SK-N-MC (cell line): Measurements from ENCODE around the gene ZDHHC19.
"Not testable (repeated sequence)": the region's sequence is repeated elsewhere in the genome, so short reads cannot be mapped to it uniquely, and the experiment has no call there.

Experiments
- DNase-seq: peaks from one replicate; pipeline ENCODE4 v3.0.0-alpha.2; 2011; ENCODE audit warnings: low read depth, low spot score
- H3K27ac ChIP-seq: fragments of 200-600 bp; sonication (generic); 2 replicates; pipeline ENCODE4 v1.5.1; 2016; ENCODE audit warnings: mixed run types
- H3K36me3 ChIP-seq: fragments of 200-600 bp; sonication (generic); 2 replicates; pipeline ENCODE4 v1.6.1; 2017; ENCODE audit warnings: antibody characterized with exemption, low read length, mixed read lengths; ENCODE audit not compliant: insufficient read depth
- H3K4me3 ChIP-seq: fragments of 200-600 bp; sonication (generic); 2 replicates; pipeline ENCODE4 v1.5.1; 2016
- H3K9ac ChIP-seq: fragments of 200-600 bp; sonication (generic); 2 replicates; pipeline ENCODE4 v1.8.0; 2017; ENCODE audit warnings: mixed run types, mixed read lengths; ENCODE audit not compliant: insufficient read length
- H3K9me3 ChIP-seq: fragments of 200-600 bp; sonication (generic); 2 replicates; pipeline ENCODE4 v1.6.1; 2017; ENCODE audit warnings: low read depth, mild to moderate bottlenecking, antibody characterized with exemption, low read length, moderate library complexity, mixed read lengths
- EZH2 ChIP-seq: fragments of 200-600 bp; sonication (generic); IDR thresholded peaks from one replicate; pipeline ENCODE4 v1.6.1; 2017; ENCODE audit warnings: antibody characterized with exemption
- FOXP2 ChIP-seq: optimal IDR thresholded peaks from 2 replicates; pipeline ENCODE3; 2011; ENCODE audit warnings: mild to moderate bottlenecking, moderate library complexity; ENCODE audit not compliant: insufficient read depth; ENCODE audit errors: extremely low read length, control extremely low read depth
- POLR2AphosphoS5 ChIP-seq: IDR thresholded peaks from 2 replicates; pipeline ENCODE4 v1.6.1; 2012; ENCODE audit warnings: mild to moderate bottlenecking, low read depth, low read length, borderline replicate concordance

Gene ZDHHC19

DNA sequence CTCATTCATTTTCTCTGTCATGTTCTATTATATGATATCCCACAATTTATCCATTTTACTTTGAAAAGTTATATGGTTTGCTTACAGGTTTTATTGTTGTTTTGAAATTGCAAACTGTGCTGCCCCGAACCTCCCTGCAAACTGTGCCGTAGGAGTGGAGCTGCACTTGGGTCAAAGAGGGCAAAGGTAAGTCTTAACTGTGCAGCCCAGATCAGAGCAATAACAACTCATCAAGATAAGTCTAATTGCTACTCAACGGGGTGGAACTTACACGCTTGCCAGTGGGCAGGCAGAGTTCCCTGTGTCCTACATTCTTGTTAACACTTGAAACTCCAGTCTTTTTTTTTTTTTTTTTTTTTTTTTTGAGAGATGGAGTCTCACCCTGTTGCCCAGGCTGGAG lies 33.2 kb downstream of the ZDHHC19 start:
- H3K27ac ChIP-seq, result no peak overlapping the region

DNA sequence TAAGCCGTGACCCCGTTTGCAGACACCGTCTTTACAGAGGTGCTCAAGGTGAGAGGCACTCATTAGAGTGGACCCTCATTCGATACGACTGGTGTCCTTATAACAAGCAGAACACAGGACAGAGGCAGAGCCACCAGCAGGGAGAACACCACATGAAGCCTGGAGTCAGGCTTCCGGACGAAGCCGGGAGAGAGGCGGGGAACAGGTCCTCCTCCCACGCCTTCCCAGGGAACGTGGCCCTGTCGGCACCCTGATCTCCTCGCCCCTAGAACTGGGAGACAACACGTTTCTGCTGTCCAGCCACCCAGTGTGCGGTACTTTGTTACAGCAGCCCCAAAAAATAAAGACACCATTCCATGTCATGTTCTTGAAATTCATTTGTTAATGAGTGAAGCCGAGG lies 33.6 kb downstream of the ZDHHC19 start:
- no peak for TF ChIP-seq EZH2
- no peak for TF ChIP-seq POLR2AphosphoS5
- TF ChIP-seq FOXP2, result no peak
- Histone ChIP-seq H3K9ac (no peak overlapping the region), H3K4me3 (no peak overlapping the region), H3K27ac (no peak overlapping the region), H3K9me3 (no peaks in the 10 kb centered on the region), H3K36me3 (no peaks in the 10 kb centered on the region)
- no peak for DNase-seq

More for the DNA sequence above, 33.2 kb downstream of the ZDHHC19 start:
- Histone ChIP-seq H3K36me3 (no peaks in the 10 kb centered on the region), H3K9ac (no peak overlapping the region), H3K4me3 (no peak overlapping the region), H3K9me3 (no peaks in the 10 kb centered on the region)
- no peak for DNase-seq
- TF ChIP-seq EZH2, result no peak
- TF ChIP-seq POLR2AphosphoS5, result no peak
- TF ChIP-seq FOXP2, result no peak

DNA sequence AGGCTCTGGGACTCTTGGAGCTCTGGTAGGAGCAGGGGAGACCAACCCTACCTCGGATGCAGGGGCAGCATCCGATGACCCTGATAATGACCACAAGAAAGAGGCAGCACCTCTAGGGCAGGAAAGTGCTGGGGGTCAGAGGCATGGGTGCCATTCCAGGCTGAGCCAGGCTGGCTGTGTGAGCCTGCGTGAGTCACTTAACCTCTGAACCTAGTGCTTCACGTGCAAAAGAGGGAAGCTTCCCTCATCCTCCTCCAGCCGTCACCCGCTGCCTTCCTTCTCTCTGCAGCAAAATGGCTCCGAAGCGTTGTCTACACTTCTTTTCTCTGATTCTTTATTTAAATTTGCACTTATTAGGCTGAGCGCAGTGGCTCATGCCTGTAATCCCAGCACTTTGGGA lies 35.5 kb downstream of the ZDHHC19 start:
- TF ChIP-seq EZH2 (no peak), FOXP2 (no peak), POLR2AphosphoS5 (no peak)
- no peak for DNase-seq
- Histone ChIP-seq H3K36me3 (no peaks in the 10 kb centered on the region), H3K9me3 (no peaks in the 10 kb centered on the region), H3K27ac (no peak overlapping the region), H3K9ac (no peak overlapping the region), H3K4me3 (no peak overlapping the region)

DNA sequence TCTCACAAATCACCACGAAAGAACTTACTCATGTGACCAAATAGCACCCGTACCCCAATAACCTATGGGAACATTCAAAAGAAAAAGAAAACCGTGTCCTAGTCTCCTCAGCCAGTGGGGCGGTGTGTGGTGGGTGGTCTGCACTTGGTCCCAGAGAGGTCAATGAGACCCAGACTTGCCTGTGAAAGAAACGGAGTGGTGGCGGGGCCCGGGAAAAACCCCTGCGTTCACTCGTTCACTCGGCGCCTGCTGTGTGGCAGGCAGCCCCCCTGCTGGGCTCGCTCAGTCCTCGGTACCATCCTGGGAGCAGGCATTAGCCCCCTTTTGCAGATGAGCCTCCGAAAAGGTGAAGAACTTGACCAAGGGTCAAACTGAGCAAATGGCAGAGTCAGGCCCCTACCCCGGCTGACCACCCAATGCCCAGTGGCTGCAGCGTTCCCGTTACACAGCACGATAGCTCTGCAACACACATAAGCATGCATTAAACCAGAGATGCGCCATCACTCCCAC lies 36.0 kb downstream of the ZDHHC19 start:
- Histone ChIP-seq H3K4me3 (no peak overlapping the region), H3K9me3 (no peaks in the 10 kb centered on the region), H3K9ac (no peak overlapping the region), H3K27ac (no peak overlapping the region), H3K36me3 (no peaks in the 10 kb centered on the region)
- no peak for DNase-seq
- TF ChIP-seq EZH2, result no peak
- TF ChIP-seq FOXP2, result no peak
- no peak for TF ChIP-seq POLR2AphosphoS5

DNA sequence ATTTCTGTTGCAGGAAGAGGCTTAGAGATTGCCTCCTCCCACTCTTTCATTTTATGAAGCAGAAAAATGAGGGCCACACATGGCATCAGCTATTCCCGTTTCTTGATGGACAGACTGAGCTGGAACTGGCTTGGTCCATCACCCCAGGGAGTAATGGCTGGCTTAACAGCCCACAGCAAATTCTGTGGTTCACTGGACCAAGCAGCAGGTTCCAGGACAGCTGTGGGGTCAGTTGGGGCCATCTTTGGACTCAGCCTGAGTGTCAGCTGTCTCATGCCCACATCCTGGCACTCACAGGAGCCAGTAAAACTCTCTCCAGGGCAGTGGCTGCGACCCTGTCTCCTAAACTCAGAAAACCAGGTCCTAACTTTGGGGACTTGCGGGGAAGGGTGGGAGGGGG lies 36.5 kb downstream of the ZDHHC19 start:
- TF ChIP-seq POLR2AphosphoS5, result no peak
- TF ChIP-seq FOXP2, result no peak
- no peak for TF ChIP-seq EZH2
- no peak overlapping the region for H3K27ac ChIP-seq
- H3K4me3 ChIP-seq, result no peak overlapping the region
- H3K9ac ChIP-seq, result no peak overlapping the region
- H3K36me3 ChIP-seq, result no peaks in the 10 kb centered on the region
- DNase-seq, result no peak
- no peaks in the 10 kb centered on the region for H3K9me3 ChIP-seq

DNA sequence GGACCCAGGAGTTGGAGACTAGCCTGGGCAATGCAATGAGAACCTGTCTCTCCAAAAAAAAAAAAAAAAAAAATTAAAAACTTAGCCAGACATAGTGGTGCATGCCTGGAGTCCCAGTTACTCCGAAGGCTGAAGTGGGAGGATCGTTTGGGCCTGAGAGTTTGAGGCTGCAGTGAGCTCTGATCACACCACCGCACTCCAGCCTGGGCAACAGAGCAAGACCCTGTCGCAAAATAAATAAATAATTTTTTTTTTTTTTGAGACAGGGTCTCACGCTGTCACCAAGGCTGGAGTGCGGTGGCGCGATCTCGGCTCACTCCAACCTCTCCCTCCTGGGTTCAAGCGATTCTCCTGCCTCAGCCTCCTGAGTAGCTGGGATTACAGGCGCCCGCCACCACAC lies 40.9 kb downstream of the ZDHHC19 start:
- H3K4me3 ChIP-seq, H3K36me3 ChIP-seq, H3K9ac ChIP-seq, DNase-seq, H3K9me3 ChIP-seq, H3K27ac ChIP-seq: not testable (repeated sequence)

DNA sequence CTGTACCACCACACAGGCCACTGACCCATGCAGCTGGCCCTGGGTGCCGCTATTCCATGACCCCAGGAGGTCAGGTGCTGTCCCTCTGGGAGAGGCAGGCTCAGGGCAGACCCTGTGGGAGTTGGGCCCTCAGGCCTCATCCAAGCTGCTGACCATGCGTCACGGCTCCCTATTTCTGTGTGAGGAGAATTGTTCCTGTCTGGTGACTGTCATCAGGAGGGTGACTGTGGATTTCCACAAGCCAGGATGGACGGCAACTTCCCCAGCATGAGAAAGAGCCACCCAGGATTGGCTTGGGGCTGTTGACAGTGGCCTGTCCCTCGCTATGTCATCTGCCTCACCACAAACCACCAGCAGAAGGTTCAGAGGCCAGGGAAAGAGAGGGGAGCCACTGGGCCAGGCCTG lies 41.4 kb downstream of the ZDHHC19 start:
- Histone ChIP-seq H3K4me3 (no peak overlapping the region), H3K9me3 (no peaks in the 10 kb centered on the region), H3K9ac (no peak overlapping the region), H3K27ac (no peak overlapping the region), H3K36me3 (no peaks in the 10 kb centered on the region)
- DNase-seq, result no peak
- TF ChIP-seq POLR2AphosphoS5 (no peak), FOXP2 (no peak), EZH2 (no peak)

DNA sequence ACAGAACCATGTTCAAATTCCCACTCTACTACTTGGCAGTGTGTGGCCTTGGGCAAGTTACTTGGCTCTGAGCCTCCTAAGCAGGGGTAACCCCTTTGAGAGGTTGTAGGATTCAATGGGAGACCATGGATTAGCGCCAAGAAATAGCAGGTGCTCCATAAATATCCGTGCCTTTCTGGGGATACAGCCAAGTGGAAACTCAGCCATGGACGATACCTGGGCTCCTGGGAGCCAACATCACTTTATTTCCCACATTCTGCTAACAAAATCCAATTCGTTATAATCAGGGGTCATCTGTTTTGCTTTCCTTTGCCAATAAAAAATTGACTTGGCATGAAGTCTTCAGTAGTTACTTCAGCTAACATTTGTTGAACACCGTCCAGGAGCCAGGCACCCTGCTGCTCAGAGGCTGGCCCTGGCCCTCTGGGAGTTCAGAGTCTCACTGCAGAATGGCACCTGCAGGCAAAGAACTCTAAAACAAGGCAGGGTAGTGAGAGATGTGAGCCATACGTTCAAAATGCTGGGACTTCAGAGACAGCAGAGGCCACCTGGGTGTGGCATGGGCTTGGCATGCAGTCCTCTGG lies 42.3 kb downstream of the ZDHHC19 start:
- TF ChIP-seq FOXP2 (no peak), POLR2AphosphoS5 (no peak), EZH2 (no peak)

DNA sequence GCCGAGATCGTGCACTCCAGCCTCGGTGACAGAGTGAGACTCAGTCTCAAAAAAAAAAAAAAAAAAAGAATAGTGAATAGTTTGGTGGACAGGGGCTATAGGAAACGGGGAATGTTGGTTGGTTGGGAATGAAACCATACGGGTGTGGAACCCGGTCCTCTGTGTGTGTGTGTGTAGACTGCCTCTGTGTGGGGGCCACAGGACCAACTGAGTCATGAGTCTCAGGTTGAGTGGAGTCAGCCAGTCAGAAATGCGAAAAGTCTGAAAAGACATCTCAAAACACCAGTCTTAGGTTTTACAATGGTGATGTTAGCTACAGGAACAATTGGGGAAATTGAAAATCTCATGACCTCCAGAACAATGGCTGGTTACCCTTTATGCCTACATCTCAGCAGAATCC lies 44.5 kb downstream of the ZDHHC19 start:
- Histone ChIP-seq H3K36me3 (no peaks in the 10 kb centered on the region), H3K9me3 (no peaks in the 10 kb centered on the region), H3K27ac (no peak overlapping the region), H3K9ac (no peak overlapping the region), H3K4me3 (no peak overlapping the region)
- DNase-seq, result no peak
- TF ChIP-seq FOXP2 (no peak), POLR2AphosphoS5 (no peak), EZH2 (no peak)

More for the DNA sequence above, 42.3 kb downstream of the ZDHHC19 start:
- Histone ChIP-seq H3K4me3 (no peak overlapping the region), H3K9me3 (no peaks in the 10 kb centered on the region), H3K9ac (no peak overlapping the region), H3K36me3 (no peaks in the 10 kb centered on the region), H3K27ac (no peak overlapping the region)
- DNase-seq, result no peak
